NCI-H446 (cell line): Measurements from ENCODE around the gene CDH11.

ENCODE experiments used
- DNase-seq, 2 experiments: peaks; one replicate each; lab custom pipeline; 2025; lab: John Stamatoyannopoulos, UW

The CDH11 gene

GRCh38 chr16:65069766-65070165 is 52.1 kb downstream of the CDH11 start:
- DNase-seq = no peak

DNA sequence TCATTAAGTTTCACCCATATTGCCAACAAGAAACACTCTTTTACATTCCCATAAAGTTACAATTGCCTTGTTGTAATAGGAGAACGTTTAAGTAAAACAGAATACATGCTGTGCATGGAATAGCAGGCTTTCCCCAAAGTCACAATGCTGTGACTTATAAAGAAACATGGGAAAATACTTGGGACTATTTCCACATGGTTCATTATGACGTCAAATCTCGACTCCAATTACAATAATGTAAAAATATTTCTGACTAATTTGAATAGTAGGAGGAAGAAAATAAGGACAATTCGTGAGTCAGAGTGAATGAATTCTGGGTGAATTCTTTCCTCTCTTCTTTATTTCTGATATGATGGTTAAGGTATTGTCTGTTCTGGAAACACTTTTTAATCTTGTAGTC is 52.8 kb downstream of the CDH11 start:
- no peak for DNase-seq

- DNase-seq = peak in 1 of 2 experiments; percentile 22
Observed at GRCh38 chr16:65068151-65068740, 53.6 kb downstream of the CDH11 start.

DNA sequence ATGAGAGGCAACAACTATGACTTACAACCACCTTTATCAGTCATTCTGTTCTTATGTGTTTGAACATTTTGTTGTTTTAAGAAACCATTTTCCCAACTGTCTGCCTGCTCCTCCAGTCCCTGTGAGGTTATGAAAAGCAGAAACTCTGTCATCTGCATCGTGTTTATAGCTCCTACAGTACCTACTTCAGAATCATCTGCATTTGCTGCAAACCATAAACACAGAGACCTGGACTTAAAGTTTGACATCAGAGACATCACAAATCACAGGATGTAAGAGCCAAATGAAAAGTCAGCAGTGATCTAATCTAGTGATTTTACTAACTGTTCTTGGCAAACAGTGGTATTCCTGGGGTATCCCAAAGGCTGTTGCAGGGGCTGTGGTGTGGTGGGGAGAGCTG is 55.2 kb downstream of the CDH11 start:
- DNase-seq = no peak

- DNase-seq = no peak
Observed at GRCh38 chr16:65065031-65065430, 56.8 kb downstream of the CDH11 start.

- no peak for DNase-seq
Observed at GRCh38 chr16:65064131-65064530, 57.7 kb downstream of the CDH11 start.

GRCh38 chr16:65062736-65063583 is 58.9 kb downstream of the CDH11 start:
- no peak for DNase-seq

DNA sequence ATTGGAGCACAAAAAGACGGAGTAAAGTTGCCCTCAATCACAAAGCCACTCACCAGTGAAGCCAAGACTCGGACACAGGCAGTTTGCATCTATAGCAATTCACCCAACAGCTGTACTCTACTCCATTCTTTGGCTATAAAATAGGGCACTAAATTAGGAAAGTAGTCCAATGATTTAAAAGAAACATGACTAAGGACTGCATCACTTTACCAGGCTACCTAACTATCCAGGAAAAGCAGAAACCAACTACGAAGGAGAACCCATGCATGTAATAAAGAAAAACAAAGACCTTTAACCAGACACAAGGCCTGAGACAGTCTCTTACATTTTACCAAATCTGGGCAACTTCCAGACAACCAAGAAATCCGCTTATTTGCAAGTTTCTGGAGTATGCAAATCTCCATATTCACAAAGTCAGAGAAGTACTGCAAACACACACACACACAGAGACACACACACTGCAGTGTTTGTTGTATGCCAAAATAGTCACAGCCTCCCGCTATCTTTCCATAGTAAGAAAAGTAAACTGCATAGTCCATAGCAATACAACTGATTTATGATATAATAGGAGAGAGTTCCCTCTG is 59.8 kb downstream of the CDH11 start:
- no peak for DNase-seq

DNA sequence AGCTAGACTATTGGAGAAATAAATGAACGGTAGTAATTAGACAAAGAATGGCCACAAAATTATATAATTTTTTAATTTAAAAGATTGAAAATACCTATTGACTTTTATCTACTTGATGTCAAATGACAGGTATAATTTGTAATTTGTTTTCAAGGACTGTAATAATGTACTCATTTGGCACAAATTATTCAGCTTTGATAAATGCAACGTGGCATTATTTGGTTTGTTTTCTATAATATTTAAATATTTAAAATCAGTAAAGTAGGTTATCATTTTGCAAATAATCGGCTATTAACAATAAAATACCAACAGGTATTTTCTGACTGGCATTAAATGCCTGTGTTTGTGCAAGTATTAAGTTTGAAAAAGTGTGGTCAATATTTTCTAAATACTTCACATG is 60.6 kb downstream of the CDH11 start:
- DNase-seq = no peak

- DNase-seq = no peak
Observed at GRCh38 chr16:65059406-65059980, 62.4 kb downstream of the CDH11 start.

DNA sequence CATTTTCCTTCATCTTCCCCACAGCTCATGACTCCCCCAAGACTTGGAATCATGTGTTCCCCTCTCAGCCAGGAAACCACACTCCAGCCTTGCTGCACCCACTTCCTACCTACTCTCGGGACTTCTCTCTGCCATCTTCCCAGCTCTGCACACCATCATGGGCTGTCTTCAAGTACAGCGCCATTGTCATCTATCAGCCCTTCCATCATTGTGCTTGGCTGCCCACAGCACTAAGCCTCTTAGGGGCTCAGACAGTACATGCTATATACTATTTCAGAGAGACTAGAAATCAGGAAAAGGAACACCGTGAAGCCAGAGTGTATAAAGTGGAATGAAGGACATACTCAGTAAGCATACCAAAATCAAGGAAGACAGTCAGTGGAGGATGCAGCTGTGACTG is 64.7 kb downstream of the CDH11 start:
- no peak for DNase-seq

DNA sequence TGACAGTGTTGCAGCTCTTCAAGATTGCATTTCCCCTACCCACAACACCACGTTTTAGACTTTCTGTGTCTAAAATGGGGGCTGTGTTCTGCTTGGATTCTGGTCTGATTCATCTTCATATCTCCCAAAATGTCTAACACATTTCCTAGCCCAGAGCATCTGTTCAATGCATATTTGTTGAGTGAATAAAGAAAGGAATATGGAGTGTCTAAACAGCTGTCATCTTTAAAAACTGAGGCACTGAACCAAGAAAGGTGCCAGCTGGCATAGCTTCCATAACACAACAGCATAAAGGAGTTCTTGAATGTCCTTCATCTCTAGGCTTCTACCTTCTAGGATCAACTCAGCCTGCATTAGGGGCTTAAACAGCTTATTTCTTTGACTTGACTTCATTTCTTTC is 67.4 kb downstream of the CDH11 start:
- DNase-seq = peak in 1 of 2 experiments; percentile 63

GRCh38 chr16:65049679-65050078 is 72.2 kb downstream of the CDH11 start:
- DNase-seq = no peak

DNA sequence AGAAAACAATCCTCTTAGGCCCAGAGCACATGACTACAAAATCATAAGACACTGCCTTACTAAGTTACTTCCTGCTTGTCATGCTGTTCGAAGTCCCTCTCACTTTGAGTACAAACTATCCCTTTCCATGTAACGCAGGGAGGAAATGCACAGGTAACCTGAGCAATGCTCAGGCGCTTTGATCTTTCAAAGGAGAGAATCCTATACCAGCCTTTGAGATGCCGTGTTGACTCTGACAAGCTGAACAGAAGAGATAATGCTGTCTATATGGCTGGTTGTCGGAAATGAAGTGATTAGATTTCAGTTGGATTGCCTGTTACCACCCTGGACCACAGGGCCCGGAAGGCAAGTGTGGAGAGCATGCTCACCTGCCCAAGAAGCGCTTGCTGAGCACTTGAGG is 75.9 kb downstream of the CDH11 start:
- no peak for DNase-seq

GRCh38 chr16:65044873-65045272 is 77.0 kb downstream of the CDH11 start:
- no peak for DNase-seq

DNA sequence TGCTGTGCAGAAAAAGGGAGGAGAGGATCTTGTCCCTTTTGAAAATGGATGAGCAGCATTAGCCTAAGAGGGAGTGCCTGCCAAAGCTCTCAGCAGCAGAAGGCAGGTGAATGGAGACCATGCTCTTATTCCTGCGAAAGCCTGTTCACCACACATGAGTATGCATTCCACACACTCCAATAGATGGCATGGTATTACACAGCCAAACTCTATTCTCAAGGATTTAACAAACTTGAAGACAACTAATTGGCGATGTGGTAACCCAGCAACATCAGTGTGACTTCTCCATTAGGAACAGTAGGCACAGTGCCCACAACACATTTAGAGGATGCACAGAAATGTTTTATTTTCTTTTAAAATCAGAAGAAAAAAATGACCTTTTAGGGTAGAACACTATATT is 77.8 kb downstream of the CDH11 start:
- no peak for DNase-seq

DNA sequence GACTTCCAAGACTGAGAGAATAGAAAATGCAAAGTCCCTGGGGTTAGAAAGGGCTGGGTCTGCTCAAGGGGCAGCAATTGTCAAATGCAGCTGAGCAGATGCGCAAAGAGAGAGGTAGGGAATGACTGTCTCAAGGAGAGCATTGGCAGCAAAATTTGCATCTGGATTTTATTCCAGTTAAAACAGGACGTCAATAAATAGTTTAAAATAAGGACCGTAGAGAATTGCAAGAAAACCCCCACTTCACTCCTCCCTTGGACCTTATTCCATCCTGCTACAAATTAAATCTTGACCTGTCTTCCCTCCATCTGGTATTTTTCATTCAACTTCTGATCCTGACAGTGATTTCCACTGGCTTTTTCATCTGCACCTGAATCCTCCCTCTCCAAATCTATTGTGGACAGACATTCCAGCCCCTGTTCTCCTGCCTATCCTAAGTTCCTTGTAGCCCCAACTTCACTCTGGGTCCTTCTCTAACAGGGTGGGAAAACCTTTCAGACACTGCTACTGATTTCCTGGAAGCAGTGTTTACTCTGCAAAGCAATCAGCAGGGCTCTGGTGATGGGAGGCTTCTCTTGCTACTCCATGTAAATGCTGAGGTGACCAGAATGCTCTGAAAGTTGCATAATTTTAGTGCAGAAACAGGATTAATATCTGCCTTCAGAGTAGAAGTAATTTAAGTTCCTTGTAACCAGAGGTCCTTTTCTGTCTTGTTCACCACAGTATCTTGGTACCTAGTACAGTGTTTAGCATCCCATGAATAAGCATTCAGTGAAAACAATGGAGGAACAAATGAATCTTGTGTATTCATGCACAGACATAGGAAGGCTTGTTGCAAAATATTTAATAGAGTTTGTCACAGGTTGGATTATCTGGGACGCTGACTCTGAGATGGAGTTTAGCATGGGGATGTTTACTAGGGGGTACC is 79.2 kb downstream of the CDH11 start:
- DNase-seq = no peak

DNA sequence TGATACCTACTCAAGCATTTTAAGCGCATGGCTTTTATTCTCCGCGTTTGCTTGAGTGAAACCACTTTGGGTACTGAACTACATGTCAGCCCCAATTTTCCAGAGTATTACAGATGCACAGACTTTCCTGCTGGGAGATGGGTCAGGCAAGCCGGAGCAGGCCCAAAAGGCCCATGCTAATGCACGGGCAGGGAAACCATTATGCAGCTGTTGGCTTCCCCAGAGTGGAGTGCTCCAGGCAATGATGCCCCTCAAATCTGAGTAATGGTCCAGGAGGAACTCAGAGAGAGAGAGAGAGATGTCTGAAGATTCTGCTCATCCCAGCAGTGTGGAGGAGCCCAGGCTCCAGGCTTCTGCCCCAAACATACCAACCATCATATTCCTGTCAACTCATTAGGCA is 80.2 kb downstream of the CDH11 start:
- no peak for DNase-seq

DNA sequence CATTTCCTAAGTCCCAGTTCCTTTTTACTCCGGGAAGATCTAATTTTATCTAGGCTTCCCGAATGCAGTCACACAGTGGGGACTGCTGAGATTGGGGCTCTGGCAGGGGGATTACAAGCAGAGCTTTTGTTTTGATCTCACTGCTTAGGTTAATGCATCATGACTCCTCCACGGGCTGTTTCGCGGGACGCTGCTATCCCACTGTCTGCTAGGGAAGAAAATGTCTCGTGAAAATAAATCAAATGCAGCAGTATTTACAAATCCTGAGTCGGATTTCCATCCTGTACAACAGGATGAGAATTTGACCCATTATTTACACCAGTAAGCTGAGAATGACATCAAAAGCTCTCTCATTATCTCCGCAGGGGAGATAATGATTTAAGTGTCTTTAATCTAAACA is 83.8 kb downstream of the CDH11 start:
- no peak for DNase-seq

DNA sequence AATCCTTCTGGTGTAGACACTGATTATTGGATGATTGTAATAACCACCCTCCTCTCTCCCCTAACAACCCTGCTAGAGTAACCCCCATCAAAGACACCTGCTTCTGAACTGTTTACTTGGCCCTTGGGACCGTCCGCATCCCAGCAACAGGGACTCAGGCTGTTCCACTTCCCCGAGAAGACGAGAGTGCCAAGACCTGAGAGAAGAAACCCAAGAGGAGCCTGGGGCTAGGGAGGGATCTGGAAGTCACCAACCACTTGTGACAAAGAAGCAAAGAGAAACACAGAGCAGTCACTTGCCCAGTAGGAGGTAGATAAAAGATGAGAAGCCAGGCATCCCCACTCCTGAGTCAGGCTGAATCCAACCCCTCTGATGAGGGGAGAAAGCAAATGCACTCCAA is 84.3 kb downstream of the CDH11 start:
- DNase-seq = no peak

DNA sequence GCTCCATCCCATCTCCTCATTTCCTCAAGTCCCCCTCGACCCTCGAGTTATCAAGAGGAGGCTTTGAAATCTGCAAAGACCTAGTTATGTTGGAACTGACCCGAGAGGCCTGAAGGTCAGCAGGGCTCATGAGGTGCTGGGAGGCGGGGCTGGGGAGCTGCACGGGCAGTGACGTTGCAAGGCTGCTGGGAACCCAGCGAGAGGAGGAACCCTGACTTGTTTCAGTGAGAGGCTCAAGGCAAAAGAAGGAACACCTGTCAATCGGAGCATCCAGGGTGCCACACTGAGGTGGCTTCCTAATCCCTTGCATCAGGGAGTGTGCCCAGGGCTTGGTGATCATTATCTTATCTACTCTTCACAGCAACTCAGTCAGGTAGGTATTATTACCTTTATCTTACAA is 86.9 kb downstream of the CDH11 start:
- no peak for DNase-seq

DNA sequence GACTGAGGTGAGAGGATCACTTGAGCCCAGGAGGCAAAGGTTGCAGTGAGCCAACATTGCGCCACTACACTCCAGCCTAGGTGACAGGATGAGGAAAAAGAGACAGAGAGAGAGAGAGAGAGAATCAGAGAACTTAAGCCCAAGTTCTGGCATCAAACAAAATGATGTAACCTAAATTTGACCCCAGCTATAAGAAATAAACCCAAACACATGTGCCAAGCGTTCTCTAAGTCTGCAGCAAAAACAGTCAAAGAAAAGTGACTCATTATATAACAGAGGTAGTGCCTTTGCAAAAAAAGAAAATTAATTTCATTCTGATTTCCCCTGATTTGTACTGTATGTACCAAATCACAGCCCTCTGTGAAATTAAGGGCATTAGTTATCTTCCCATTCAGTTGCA is 89.5 kb downstream of the CDH11 start:
- no peak for DNase-seq
